ENCODE results near the gene MEX3A.

DNA sequence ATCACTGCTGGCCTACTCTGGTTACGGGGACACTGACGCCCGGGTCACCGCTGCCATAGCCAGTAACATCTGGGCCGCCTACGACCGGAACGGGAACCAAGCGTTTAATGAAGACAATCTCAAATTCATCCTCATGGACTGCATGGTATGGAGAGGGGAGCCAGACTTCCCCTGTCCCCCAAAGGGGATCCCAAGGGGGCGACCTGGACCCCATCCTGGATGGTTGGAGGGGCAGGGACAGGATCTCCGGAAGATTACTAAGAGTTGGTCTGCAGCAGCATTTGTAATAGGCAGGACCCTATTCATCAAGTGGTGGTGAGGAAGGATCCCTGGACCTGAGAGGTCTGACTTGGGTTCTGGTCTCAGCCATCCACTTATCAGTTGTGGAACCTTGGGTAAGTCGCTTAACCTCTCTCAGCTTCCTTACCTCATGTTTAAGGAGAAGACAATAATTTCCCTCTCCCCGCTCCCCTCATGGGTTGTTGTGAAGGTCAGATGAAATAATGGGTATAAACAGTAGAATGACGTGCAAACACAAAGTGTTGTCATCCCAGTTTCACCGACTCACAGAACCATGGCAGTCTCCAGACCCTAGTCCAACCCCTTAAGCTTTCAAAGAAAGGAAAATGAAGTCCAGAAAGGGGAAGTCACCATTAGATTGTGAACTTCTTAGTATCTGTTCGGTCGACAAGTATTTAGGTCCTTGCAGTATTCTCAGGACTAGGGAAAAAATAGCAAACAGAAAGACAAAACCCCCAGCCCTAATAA is 26.8 kb downstream of the MEX3A start:
- TF ChIP-seq, protein P1, sequence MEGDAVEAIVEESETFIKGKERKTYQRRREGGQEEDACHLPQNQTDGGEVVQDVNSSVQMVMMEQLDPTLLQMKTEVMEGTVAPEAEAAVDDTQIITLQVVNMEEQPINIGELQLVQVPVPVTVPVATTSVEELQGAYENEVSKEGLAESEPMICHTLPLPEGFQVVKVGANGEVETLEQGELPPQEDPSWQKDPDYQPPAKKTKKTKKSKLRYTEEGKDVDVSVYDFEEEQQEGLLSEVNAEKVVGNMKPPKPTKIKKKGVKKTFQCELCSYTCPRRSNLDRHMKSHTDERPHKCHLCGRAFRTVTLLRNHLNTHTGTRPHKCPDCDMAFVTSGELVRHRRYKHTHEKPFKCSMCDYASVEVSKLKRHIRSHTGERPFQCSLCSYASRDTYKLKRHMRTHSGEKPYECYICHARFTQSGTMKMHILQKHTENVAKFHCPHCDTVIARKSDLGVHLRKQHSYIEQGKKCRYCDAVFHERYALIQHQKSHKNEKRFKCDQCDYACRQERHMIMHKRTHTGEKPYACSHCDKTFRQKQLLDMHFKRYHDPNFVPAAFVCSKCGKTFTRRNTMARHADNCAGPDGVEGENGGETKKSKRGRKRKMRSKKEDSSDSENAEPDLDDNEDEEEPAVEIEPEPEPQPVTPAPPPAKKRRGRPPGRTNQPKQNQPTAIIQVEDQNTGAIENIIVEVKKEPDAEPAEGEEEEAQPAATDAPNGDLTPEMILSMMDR (IDR thresholded peaks at IDR 0.05), result no peak
- TF ChIP-seq, protein P2, sequence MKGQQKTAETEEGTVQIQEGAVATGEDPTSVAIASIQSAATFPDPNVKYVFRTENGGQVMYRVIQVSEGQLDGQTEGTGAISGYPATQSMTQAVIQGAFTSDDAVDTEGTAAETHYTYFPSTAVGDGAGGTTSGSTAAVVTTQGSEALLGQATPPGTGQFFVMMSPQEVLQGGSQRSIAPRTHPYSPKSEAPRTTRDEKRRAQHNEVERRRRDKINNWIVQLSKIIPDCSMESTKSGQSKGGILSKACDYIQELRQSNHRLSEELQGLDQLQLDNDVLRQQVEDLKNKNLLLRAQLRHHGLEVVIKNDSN (CRISPR knock-in tag; IDR thresholded peaks at IDR 0.05), result no peak
- no peak for TF ChIP-seq NR2C2 (CRISPR knock-in tag; IDR thresholded peaks at IDR 0.05)
- no peak for TF ChIP-seq CBFB (CRISPR knock-in tag; IDR thresholded peaks at IDR 0.05; ENCODE audit: low read depth)
- no peak for TF ChIP-seq FOXK1 (CRISPR knock-in tag; IDR thresholded peaks at IDR 0.05)
- TF ChIP-seq IRF2 (CRISPR knock-in tag; IDR thresholded peaks at IDR 0.05; ENCODE audit: borderline replicate concordance, low read depth), result no peak

Data from WTC11 (cell line).